ENCODE measurements around the gene STXBP1. TPM values are rescaled to one million over a fixed set of nuclear protein-coding genes. Genes with fewer than 3 reads are reported as not detected.

STXBP1 gene
- total and polyA plus RNA-seq, 2 of the 13 experiments (the other 11 are each of a cell fraction or from before 2014, with no cell fraction given), result 2.9 TPM

GRCh38 chr9:127608104-127608966 is 3.7 kb upstream of the STXBP1 start (continued):
- no peak for TF ChIP-seq AKNA (CRISPR knock-in tag; IDR thresholded peaks at IDR 0.05; ENCODE audit: borderline replicate concordance)
- peak; percentile 67; the same call in 1 of the 2 replicates for TF ChIP-seq ZNF446 (CRISPR knock-in tag; IDR thresholded peaks at IDR 0.05)
- no peak for TF ChIP-seq SCMH1 (CRISPR knock-in tag; IDR thresholded peaks at IDR 0.05; ENCODE audit: borderline replicate concordance)
- no peak for TF ChIP-seq KLF12 (CRISPR knock-in tag; IDR thresholded peaks at IDR 0.05; ENCODE audit: borderline replicate concordance)
- TF ChIP-seq NR2F2 (IDR thresholded peaks at IDR 0.05; ENCODE audit: borderline replicate concordance, low read depth), result no peak
- no peak for TF ChIP-seq ZNF605 (CRISPR knock-in tag; IDR thresholded peaks at IDR 0.05)
- no peak for TF ChIP-seq SMAD1 (CRISPR knock-in tag; IDR thresholded peaks at IDR 0.05; ENCODE audit: borderline replicate concordance, low read depth)
- peak; percentile 73; the same call in 1 of the 2 replicates for TF ChIP-seq HNF1B (CRISPR knock-in tag; IDR thresholded peaks at IDR 0.05)
- TF ChIP-seq CBX5 (CRISPR knock-in tag; IDR thresholded peaks at IDR 0.05; ENCODE audit: borderline replicate concordance), result no peak
- no peak for TF ChIP-seq RFX1 (IDR thresholded peaks at IDR 0.05)
- no peak for TF ChIP-seq ZNF850 (CRISPR knock-in tag; conservative IDR thresholded peaks at IDR 0.05)
- TF ChIP-seq HOXA5 (CRISPR knock-in tag; IDR thresholded peaks at IDR 0.05), result no peak
- TF ChIP-seq, protein P1, sequence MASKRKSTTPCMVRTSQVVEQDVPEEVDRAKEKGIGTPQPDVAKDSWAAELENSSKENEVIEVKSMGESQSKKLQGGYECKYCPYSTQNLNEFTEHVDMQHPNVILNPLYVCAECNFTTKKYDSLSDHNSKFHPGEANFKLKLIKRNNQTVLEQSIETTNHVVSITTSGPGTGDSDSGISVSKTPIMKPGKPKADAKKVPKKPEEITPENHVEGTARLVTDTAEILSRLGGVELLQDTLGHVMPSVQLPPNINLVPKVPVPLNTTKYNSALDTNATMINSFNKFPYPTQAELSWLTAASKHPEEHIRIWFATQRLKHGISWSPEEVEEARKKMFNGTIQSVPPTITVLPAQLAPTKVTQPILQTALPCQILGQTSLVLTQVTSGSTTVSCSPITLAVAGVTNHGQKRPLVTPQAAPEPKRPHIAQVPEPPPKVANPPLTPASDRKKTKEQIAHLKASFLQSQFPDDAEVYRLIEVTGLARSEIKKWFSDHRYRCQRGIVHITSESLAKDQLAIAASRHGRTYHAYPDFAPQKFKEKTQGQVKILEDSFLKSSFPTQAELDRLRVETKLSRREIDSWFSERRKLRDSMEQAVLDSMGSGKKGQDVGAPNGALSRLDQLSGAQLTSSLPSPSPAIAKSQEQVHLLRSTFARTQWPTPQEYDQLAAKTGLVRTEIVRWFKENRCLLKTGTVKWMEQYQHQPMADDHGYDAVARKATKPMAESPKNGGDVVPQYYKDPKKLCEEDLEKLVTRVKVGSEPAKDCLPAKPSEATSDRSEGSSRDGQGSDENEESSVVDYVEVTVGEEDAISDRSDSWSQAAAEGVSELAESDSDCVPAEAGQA (IDR thresholded peaks at IDR 0.05; ENCODE audit: low read depth), result no peak
- TF ChIP-seq, protein P1 (CRISPR knock-in tag; IDR thresholded peaks at IDR 0.05; ENCODE audit: borderline replicate concordance), result no peak
- TF ChIP-seq DNMT3B (CRISPR knock-in tag; conservative IDR thresholded peaks at IDR 0.05), result no peak
- TF ChIP-seq TCF7L2 (IDR thresholded peaks at IDR 0.05; ENCODE audit: low read depth, low read length), result no peak
- TF ChIP-seq ZNF501 (CRISPR knock-in tag; IDR thresholded peaks at IDR 0.05), result peak; percentile 83

Measured in HepG2 (cell line).